Rectal smooth muscle tissue (tissue), 1 donor: ENCODE measurements around the gene KDM5B.

Experiments
- H3K27ac ChIP-seq: one replicate; pipeline ENCODE4 v1.7.0; 2013; ENCODE audit warnings: low read depth, low read length, inconsistent platforms
- H3K27me3 ChIP-seq: one replicate; pipeline ENCODE4 v1.7.0; 2013; ENCODE audit warnings: low read length; ENCODE audit not compliant: control insufficient read depth, insufficient read depth
- H3K36me3 ChIP-seq: one replicate; pipeline ENCODE4 v1.7.0; 2013; ENCODE audit warnings: low read length; ENCODE audit not compliant: control insufficient read depth, insufficient read depth
- H3K4me1 ChIP-seq: one replicate; pipeline ENCODE4 v1.7.0; 2013; ENCODE audit warnings: low read length; ENCODE audit not compliant: control insufficient read depth, insufficient read depth
- H3K4me3 ChIP-seq: one replicate; pipeline ENCODE4 v1.7.0; 2013; ENCODE audit warnings: low read length
- H3K9ac ChIP-seq: one replicate; pipeline ENCODE4 v1.7.0; 2013; ENCODE audit warnings: low read length

Gene KDM5B

GRCh38 chr1:202684716-202685115 is 123.5 kb downstream of the KDM5B start:
- no peak overlapping the region for H3K27ac ChIP-seq
- H3K4me3 ChIP-seq = no peak overlapping the region
- H3K27me3 ChIP-seq = peaks cover 7% of the 10 kb centered on the region
- H3K9ac ChIP-seq = no peak overlapping the region
- H3K36me3 ChIP-seq = no peaks in the 10 kb centered on the region
- H3K4me1 ChIP-seq = no peaks in the 10 kb centered on the region

GRCh38 chr1:202683029-202683428 is 125.2 kb downstream of the KDM5B start:
- Histone ChIP-seq H3K4me3 (no peak overlapping the region), H3K9ac (no peak overlapping the region), H3K27ac (no peak overlapping the region), H3K4me1 (no peaks in the 10 kb centered on the region), H3K27me3 (peaks cover 3% of the 10 kb centered on the region), H3K36me3 (no peaks in the 10 kb centered on the region)

- no peak overlapping the region for H3K4me3 ChIP-seq
- peaks cover 3% of the 10 kb centered on the region for H3K27me3 ChIP-seq
- no peaks in the 10 kb centered on the region for H3K4me1 ChIP-seq
- H3K36me3 ChIP-seq = no peaks in the 10 kb centered on the region
- H3K27ac ChIP-seq = no peak overlapping the region
- no peak overlapping the region for H3K9ac ChIP-seq
These were observed 125.7 kb downstream of the KDM5B start for GRCh38 chr1:202682477-202682876.

- no peak overlapping the region for H3K9ac ChIP-seq
- no peak overlapping the region for H3K4me3 ChIP-seq
- no peak overlapping the region for H3K27ac ChIP-seq
- no peaks in the 10 kb centered on the region for H3K36me3 ChIP-seq
- peaks cover 3% of the 10 kb centered on the region for H3K27me3 ChIP-seq
- H3K4me1 ChIP-seq = no peaks in the 10 kb centered on the region
These were observed 126.3 kb downstream of the KDM5B start for GRCh38 chr1:202681736-202682420.

- Histone ChIP-seq H3K9ac (no peak overlapping the region), H3K27me3 (peaks cover 3% of the 10 kb centered on the region), H3K4me3 (no peak overlapping the region), H3K4me1 (no peaks in the 10 kb centered on the region), H3K27ac (no peak overlapping the region), H3K36me3 (no peaks in the 10 kb centered on the region)
These were observed 127.5 kb downstream of the KDM5B start for GRCh38 chr1:202680586-202681352.

GRCh38 chr1:202679406-202680177 is 128.6 kb downstream of the KDM5B start:
- Histone ChIP-seq H3K4me1 (no peaks in the 10 kb centered on the region), H3K9ac (no peak overlapping the region), H3K36me3 (no peaks in the 10 kb centered on the region), H3K27me3 (peaks cover 3% of the 10 kb centered on the region), H3K27ac (no peak overlapping the region), H3K4me3 (no peak overlapping the region)

GRCh38 chr1:202677433-202677832 is 130.8 kb downstream of the KDM5B start:
- H3K36me3 ChIP-seq = no peaks in the 10 kb centered on the region
- no peaks in the 10 kb centered on the region for H3K4me1 ChIP-seq
- no peak overlapping the region for H3K27ac ChIP-seq
- no peak overlapping the region for H3K9ac ChIP-seq
- H3K4me3 ChIP-seq = no peak overlapping the region
- H3K27me3 ChIP-seq = peaks cover 3% of the 10 kb centered on the region
